HG03432 (cell line): ENCODE data around the gene CORO6.

Experiments
- ATAC-seq: cut with Tn5 transposase; IDR thresholded peaks from one replicate; pipeline ENCODE4 v1.9.1; 2021; ENCODE audit warnings: mild to moderate bottlenecking, moderate library complexity; ENCODE audit not compliant: unreplicated experiment

CORO6 gene

GRCh38 chr17:29613856-29614255 lies 8.9 kb downstream of the CORO6 start:
- no peak for ATAC-seq

GRCh38 chr17:29613352-29613837 lies 9.3 kb downstream of the CORO6 start:
- peak; percentile 41 for ATAC-seq

- ATAC-seq: no peak
Measured at GRCh38 chr17:29612404-29613280, 10.1 kb downstream of the CORO6 start.

- ATAC-seq: no peak
Measured at GRCh38 chr17:29612094-29612403, 10.7 kb downstream of the CORO6 start.

DNA sequence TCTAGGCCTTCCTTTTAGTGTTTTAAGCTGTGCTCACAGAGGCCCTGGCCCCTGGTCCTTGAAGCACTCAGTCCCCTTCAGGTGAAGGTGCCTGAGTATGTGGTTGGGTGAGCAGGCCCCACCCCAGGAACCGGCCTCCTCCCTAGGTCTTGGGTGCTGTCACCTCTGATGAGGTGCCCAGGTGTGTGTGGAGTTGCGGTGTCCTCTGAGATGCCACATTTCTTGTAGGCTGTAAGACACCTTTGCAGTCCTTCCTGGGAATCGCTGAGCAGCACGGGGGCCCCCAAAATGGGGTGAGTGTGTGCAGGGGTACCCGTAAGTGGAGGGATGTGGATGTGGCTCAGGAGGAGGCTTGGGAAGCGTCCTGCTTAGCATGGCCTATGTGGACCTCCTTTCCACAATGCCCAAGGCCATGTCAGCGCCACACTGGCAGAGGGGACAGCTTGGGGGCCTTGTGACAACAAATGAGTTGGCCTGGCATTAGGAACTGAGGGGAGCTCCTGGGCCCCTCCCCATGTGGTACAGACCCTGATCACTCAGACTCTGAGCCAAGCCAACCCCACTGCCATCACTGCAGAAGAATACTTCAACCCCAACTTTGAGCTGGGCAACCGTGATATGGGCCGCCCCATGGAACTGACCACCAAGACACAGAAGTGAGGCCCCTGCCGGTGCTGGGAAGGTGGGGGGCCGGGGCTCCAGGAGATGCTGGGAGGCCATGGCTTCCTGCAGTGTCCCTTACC lies 11.2 kb downstream of the CORO6 start:
- ATAC-seq: no peak

DNA sequence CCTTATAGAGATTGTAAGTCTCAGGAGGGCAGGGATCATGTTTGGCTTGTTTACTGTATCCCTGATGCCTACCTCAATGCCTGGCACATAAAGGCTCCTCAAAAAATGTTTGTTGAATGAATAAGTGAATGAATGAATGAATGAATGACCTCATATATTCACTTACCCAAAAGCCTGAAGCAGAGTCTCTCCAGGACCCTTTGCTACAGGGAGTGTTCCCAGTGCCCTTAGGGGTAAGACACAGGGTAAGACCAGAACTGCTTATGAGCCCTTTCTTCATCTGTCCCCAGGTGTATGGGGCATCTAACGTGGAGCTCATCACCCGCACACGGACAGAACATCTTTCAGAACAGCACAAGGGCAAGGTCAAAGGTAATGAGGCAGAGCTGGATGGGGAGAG lies 12.3 kb downstream of the CORO6 start:
- ATAC-seq: no peak

DNA sequence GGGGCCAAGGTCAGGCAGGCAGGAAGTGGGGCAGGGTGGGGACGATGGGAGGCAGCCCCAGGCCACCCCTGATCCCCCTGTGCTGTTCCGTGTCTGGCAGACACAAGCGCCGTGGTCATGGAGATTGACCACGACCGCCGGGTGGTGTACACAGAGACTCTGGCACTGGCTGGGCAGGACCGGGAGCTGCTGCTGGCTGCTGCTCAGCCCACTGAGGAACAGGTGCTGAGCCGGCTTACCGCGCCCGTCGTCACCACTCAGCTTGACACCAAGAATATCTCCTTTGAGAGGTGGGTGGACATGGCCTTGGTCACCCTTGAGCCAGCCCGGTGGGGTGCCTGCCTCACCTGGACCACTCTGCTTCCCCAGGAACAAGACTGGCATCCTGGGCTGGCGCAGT lies 13.7 kb downstream of the CORO6 start:
- no peak for ATAC-seq

GRCh38 chr17:29607557-29608195 lies 15.0 kb downstream of the CORO6 start:
- no peak for ATAC-seq

DNA sequence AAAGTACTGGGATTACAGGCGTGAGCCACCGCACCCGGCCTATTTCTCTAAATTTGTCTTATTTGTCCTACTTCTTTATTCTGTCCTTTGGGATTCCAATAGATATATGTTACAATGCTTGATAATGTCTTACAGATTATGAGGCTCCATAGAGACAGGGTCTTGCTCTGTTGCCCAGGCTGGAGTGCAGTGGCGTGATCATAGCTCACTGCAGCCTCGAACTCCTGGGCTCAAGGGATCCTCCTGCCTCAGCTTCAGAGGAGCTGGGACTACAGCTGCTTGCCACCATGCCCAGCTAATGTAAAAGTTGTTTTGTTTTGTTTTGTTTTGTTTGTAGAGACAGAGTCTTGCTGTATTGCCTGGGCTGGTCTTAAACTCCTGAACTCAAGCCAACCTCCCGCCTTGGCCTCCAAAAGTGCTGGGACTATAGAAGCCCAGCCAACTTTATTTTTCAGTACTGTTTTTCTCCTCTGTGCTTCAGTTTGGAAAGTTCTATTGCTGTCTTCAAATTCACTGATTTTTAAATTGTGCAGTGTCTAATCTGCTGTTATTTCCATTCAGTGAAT lies 19.5 kb downstream of the CORO6 start:
- ATAC-seq: no peak

DNA sequence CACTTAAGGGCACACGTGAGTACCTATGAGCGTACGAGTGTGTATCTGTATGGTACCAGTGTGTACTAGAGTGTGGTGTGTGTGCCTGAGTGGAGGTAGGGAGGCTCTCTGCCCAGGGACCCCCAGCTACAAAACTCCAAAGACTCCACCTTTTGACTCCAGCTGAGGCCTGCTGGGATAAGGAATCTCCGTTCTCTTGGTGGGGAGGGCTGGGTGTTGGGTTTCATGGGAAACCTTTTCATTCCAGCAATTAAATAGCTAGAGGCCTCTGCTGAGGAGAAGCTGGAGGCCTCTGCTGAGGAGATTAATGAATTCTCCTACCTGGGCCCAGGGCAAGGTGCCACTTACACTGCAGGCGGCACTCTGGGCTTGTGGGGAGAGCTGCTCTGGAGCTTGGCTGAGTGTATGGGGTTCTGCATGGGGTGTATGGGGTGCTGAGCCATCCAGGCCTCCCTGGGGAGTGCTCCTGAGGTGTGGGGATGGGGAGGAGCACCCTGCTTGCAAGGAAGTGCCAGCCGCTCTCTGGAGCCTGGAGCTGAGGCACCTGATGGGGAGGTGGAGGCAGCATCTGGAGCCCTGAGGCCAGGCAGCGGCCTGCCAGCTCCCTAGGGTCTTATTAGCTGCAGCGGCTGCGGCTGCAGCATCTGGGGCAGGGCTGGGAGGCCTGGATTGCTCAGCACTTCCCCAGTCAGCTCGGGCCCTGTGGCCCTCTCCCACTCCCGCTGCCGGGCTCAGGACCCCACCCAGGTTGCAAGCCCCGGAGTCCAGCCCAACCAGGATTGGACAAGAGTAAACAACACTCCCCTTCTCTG lies 25.1 kb downstream of the CORO6 start:
- ATAC-seq: no peak

GRCh38 chr17:29596811-29597210 lies 25.9 kb downstream of the CORO6 start:
- no peak for ATAC-seq

DNA sequence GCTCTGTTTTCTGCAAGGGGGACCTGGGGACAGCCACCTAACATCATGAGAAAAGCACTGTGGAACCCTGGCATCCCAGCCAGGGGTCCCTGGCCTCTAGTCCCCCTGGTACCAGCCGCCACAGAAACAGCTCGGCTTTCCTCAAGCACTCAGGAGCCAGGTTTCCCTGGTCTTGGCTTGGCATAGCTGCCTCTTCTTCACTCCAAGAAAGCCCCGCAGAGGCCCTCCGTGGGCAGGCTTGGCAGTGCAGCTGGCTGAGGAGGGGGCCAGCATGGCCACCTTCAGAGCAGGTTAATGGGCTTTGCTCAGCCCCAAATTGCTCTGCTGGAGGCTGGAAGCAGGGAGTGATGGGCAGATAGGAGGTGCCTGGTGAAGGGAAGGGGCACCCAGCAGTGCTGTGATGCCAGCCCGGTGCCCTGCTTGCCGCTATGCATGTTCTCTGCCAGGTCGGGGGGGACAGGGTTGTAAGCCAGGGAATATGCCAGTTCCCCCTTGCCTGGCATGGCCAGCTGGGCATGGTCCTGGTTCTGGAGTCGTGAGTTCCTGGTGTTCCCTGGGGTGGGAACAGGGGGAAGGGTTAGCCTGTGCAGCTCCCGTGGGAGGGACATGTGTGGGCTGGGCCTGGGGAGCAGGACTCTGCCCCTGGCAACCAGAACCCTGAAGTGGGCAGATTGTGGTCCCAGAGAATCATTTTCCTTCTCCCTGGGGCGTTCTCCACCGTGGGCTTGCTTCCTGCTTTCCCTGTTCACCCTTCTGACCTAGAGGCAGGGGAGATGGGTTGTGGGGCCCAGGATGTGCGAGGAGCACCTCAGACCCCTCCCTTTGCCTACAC lies 26.6 kb downstream of the CORO6 start:
- ATAC-seq: no peak

GRCh38 chr17:29595107-29595942 lies 27.4 kb downstream of the CORO6 start:
- no peak for ATAC-seq

DNA sequence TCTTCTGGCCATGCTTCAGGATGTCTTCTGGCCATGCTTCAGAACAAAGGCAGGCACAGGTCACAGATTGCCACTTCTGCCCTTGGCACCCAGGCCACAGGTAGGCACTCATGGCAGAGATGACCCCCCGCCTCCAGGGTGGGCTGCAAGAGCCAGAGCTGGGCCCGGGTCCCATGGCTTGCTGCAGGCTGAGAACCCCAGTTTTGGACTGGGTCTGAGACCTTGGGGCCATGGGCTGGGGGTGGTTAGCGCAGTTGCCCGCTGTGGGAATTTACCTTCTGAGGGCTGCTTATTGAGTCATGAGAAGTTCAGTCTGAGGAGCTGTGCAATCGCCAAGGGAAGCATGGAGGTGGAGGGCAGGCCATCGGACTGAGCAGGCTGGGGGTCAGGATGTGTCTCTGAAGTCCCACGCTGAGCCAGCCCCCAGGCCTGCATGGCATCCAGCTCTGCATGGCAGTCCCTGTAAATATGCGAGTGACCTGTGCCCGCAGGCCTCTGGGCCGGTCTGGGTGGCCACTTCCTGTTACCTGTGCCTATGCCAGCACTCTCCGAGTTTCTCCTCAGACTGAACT lies 28.1 kb downstream of the CORO6 start:
- ATAC-seq: no peak

DNA sequence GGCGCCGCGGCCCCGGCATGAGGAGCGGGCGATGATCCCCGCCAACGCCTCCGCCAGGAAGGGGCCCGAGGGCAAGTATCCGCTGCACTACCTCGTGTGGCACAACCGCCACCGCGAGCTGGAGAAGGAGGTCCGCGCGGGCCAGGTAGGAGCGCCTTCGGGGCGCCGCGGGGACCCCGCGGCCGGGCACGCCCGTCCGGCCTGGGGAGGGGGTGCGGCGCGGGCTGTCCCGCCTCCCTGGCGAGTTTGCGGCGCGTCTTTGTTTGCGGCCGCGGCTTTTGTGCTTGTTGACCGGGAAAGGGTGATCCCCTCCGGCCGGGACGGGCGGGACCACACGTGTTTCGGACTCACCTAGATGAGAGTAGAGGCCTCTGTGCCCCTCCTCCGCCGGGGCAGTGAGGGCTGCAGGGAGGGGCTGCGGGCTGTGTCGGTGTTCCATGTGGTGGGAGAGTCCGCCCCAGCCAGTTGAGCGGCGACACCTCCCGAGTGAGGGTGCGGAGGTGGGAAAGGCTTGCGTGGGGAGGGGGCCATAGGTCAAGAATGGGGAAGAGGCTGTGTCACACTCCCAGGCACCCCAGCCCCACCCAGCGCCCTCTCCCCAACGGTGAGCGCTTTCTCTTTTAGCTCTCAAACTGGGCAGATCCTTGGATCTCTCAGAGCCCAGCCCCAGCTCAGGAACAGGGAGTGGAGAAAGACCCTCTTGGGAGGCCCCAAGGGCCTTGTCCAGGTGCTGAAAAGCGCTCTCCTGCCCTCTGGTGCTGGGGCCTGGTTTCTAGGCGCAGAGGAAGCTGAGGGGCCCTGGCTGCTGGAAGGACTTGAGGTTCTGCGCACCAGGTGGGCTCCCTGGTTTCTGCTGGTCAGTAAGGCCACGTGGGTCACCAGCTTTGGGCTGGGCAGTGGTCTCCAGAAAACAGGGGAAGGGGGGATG lies 28.9 kb downstream of the CORO6 start:
- ATAC-seq: no peak

- ATAC-seq: no peak
Measured at GRCh38 chr17:29592850-29593551, 29.7 kb downstream of the CORO6 start, which contains the start of gene ANKRD13B. TSS of gene ANKRD13B (plus strand) at chr17:29593132. CDS start at chr17:29593622, 490 bp downstream.
